H1 (cell line): ENCODE results near the gene ZBTB20. TPM values are rescaled to one million over a fixed set of nuclear protein-coding genes. Genes with fewer than 3 reads are reported as not detected.

Experiments used
- CTCF ChIA-PET: fragments of 300-600 bp; sonication (Branson Sonifier 250); formaldehyde crosslinking; loops from one replicate; lab custom pipeline; 2021; ENCODE audit not compliant: partially characterized antibody; lab: Charles Lee
- POLR2A ChIA-PET: fragments of 300-600 bp; sonication (Branson Sonifier 250); formaldehyde crosslinking; loops from one replicate; lab custom pipeline; 2021; ENCODE audit warnings: inconsistent platforms; ENCODE audit not compliant: partially characterized antibody; lab: Charles Lee
- DNase-seq, 2 experiments: peaks; one replicate each; pipeline versions ENCODE4 v3.0.0 to v3.0.0-alpha.2; 2010 to 2022; ENCODE audit warnings: low spot score in 2 of 2, low read depth in 1 of 2, mixed read lengths in 1 of 2
- FAIRE-seq: peaks from 2 replicates; lab custom pipeline; 2011; peaks lifted over from hg19 to GRCh38; lab: Jason Lieb, UNC
- H2AFZ ChIP-seq: 2 replicates; pipeline ENCODE4 v1.8.1; 2012; ENCODE audit warnings: low read length, inconsistent platforms
- H2AK5ac ChIP-seq: 2 replicates; pipeline ENCODE4 v1.6.1; 2013; ENCODE audit warnings: low read depth, low read length
- H2BK120ac ChIP-seq: replicated peaks from 2 replicates; pipeline ENCODE3; 2013; ENCODE audit warnings: low read depth, low read length, inconsistent platforms
- H2BK12ac ChIP-seq: 2 replicates; pipeline ENCODE4 v1.6.1; 2013; ENCODE audit warnings: low read depth, low read length
- H2BK15ac ChIP-seq: 2 replicates; pipeline ENCODE4 v1.6.1; 2013; ENCODE audit warnings: low read length
- H2BK20ac ChIP-seq: 2 replicates; pipeline ENCODE4 v1.6.1; 2013; ENCODE audit warnings: low read length
- H2BK5ac ChIP-seq: 2 replicates; pipeline ENCODE4 v1.6.1; 2013; ENCODE audit warnings: low read depth, low read length
- H3K14ac ChIP-seq: 2 replicates; pipeline ENCODE4 v1.6.1; 2013; ENCODE audit warnings: inconsistent platforms; ENCODE audit not compliant: insufficient read length
- H3K18ac ChIP-seq: 2 replicates; pipeline ENCODE4 v1.6.1; 2013; ENCODE audit warnings: low read length; ENCODE audit errors: extremely low read depth
- H3K23ac ChIP-seq: 2 replicates; pipeline ENCODE4 v1.6.1; 2013; ENCODE audit warnings: inconsistent platforms; ENCODE audit not compliant: insufficient read length
- H3K23me2 ChIP-seq: 2 replicates; pipeline ENCODE4 v1.6.1; 2013; ENCODE audit warnings: low read depth, low read length
- H3K27ac ChIP-seq: 2 replicates; pipeline ENCODE4 v1.6.1; 2011; ENCODE audit warnings: low read depth, low read length, inconsistent platforms
- H3K27me3 ChIP-seq, 4 experiments: replicated peaks in 1 of 4; 1 replicate in 1 of 4; 2 replicates in 3 of 4; pipeline versions ENCODE4 v1.6.1 to v1.8.1; 2011 to 2013; ENCODE audit warnings: low read length in 3 of 4, mild to moderate bottlenecking in 3 of 4, inconsistent platforms in 2 of 4, mixed read lengths in 2 of 4, moderate library complexity in 1 of 4; ENCODE audit not compliant: control insufficient read depth in 3 of 4, insufficient read depth in 3 of 4; ENCODE audit errors: extremely low read depth in 1 of 4
- H3K36me3 ChIP-seq, 4 experiments: 2 replicates each; pipeline versions ENCODE4 v1.6.1 to v1.8.1; 2011 to 2013; ENCODE audit warnings: mild to moderate bottlenecking in 4 of 4, low read length in 3 of 4, moderate library complexity in 2 of 4, control low read depth in 1 of 4, inconsistent platforms in 1 of 4; ENCODE audit not compliant: insufficient read depth in 4 of 4, control insufficient read depth in 2 of 4
- H3K4ac ChIP-seq: replicated peaks from 2 replicates; pipeline ENCODE3; 2013; ENCODE audit warnings: low read length, low read depth, mixed read lengths, inconsistent platforms; ENCODE audit not compliant: insufficient read length
- H3K4me1 ChIP-seq, 4 experiments: replicated peaks in 1 of 4; 1 replicate in 1 of 4; 2 replicates in 3 of 4; pipeline versions ENCODE4 v1.6.1 to v1.8.1; 2011 to 2013; ENCODE audit warnings: low read length in 3 of 4, inconsistent platforms in 2 of 4, mixed read lengths in 1 of 4; ENCODE audit not compliant: insufficient read depth in 4 of 4, control insufficient read depth in 3 of 4
- H3K4me2 ChIP-seq, 2 experiments: 2 replicates each; pipeline versions ENCODE4 v1.6.1 to v1.8.1; 2011 to 2013; ENCODE audit warnings: low read depth in 2 of 2, low read length in 2 of 2, control low read depth in 1 of 2, inconsistent platforms in 1 of 2, mild to moderate bottlenecking in 1 of 2; ENCODE audit not compliant: insufficient read depth in 1 of 2
- H3K4me3 ChIP-seq, 4 experiments: fragments of 200-600, 300-600 bp in 1 of 4; sonication (generic), shearing (Covaris generic), sonication (Bioruptor Twin) in 1 of 4; 2 replicates each; pipeline versions ENCODE4 v1.5.1 to v1.8.1; 2011 to 2016; ENCODE audit warnings: low read length in 4 of 4, low read depth in 3 of 4, control low read depth in 2 of 4, inconsistent platforms in 2 of 4, mild to moderate bottlenecking in 2 of 4, mixed read lengths in 1 of 4, moderate library complexity in 1 of 4; ENCODE audit not compliant: insufficient read depth in 2 of 4; ENCODE audit errors: extremely low read depth in 1 of 4
- H3K56ac ChIP-seq: replicated peaks from 2 replicates; pipeline ENCODE3; 2013; ENCODE audit warnings: low read depth, mild to moderate bottlenecking, mixed read lengths, low read length, inconsistent platforms; ENCODE audit not compliant: insufficient read length
- H3K79me1 ChIP-seq: 2 replicates; pipeline ENCODE4 v1.6.1; 2013; ENCODE audit warnings: low read depth, low read length, control low read depth
- H3K79me2 ChIP-seq, 2 experiments: 2 replicates each; pipeline versions ENCODE4 v1.6.1 to v1.8.1; 2012 to 2013; ENCODE audit warnings: low read length in 2 of 2, mild to moderate bottlenecking in 2 of 2, inconsistent platforms in 1 of 2; ENCODE audit not compliant: insufficient read depth in 2 of 2, control insufficient read depth in 1 of 2
- H3K9ac ChIP-seq, 4 experiments: replicated peaks in 1 of 4; 1 replicate in 1 of 4; 2 replicates in 3 of 4; pipeline versions ENCODE4 v1.6.1 to v1.8.1; 2011 to 2013; ENCODE audit warnings: low read depth in 3 of 4, low read length in 3 of 4, control low read depth in 2 of 4, mild to moderate bottlenecking in 2 of 4, moderate library complexity in 2 of 4, inconsistent platforms in 1 of 4; ENCODE audit errors: extremely low read depth in 1 of 4
- H3K9me3 ChIP-seq, 2 experiments: 2 replicates each; pipeline versions ENCODE4 v1.6.1 to v1.8.1; 2012 to 2013; ENCODE audit warnings: mild to moderate bottlenecking in 2 of 2, moderate library complexity in 2 of 2, control low read depth in 1 of 2, inconsistent platforms in 1 of 2, low read depth in 1 of 2, low read length in 1 of 2, mixed read lengths in 1 of 2; ENCODE audit not compliant: insufficient read depth in 2 of 2
- H4K20me1 ChIP-seq, 2 experiments: replicated peaks in 1 of 2; 2 replicates each; pipeline versions ENCODE3 to v1.8.1; 2011 to 2013; ENCODE audit warnings: inconsistent platforms in 2 of 2, low read length in 2 of 2, mild to moderate bottlenecking in 1 of 2; ENCODE audit not compliant: insufficient read depth in 2 of 2, control insufficient read depth in 1 of 2
- H4K5ac ChIP-seq: 2 replicates; pipeline ENCODE4 v1.6.1; 2013; ENCODE audit warnings: low read length, low read depth, mixed read lengths, inconsistent platforms; ENCODE audit not compliant: insufficient read length
- H4K8ac ChIP-seq: 2 replicates; pipeline ENCODE4 v1.8.0; 2013; ENCODE audit warnings: mild to moderate bottlenecking, moderate library complexity, low read length, inconsistent platforms; ENCODE audit not compliant: insufficient read depth; ENCODE audit errors: extremely low read depth
- H4K91ac ChIP-seq: replicated peaks from 2 replicates; pipeline ENCODE3; 2013; ENCODE audit warnings: low read length, mixed read lengths, inconsistent platforms; ENCODE audit not compliant: insufficient read length
- BACH1 ChIP-seq: IDR thresholded peaks from 2 replicates; pipeline ENCODE4 v1.6.1; 2012; ENCODE audit warnings: low read length, improper control_type of control experiment
- BRCA1 ChIP-seq: IDR thresholded peaks from 2 replicates; pipeline ENCODE4 v1.6.1; 2012; ENCODE audit warnings: low read depth, low read length, improper control_type of control experiment
- CHD1 ChIP-seq: IDR thresholded peaks from 2 replicates; pipeline ENCODE4 v1.6.1; 2012; ENCODE audit warnings: low read depth, low read length, improper control_type of control experiment
- CTBP2 ChIP-seq: IDR thresholded peaks from 2 replicates; pipeline ENCODE4 v1.7.0; 2011; ENCODE audit warnings: borderline replicate concordance, mild to moderate bottlenecking, moderate library complexity, mixed read lengths, low read length; ENCODE audit not compliant: insufficient read depth, insufficient read length
- GTF2F1 ChIP-seq: IDR thresholded peaks from 2 replicates; pipeline ENCODE4 v1.6.1; 2012; ENCODE audit warnings: low read depth, low read length, improper control_type of control experiment, borderline replicate concordance
- HDAC2 ChIP-seq, 2 experiments: fragments of 300-600 bp in 1 of 2; sonication (generic) in 1 of 2; IDR thresholded peaks; 2 replicates each; pipeline ENCODE4 v1.6.1; 2011 to 2012; ENCODE audit warnings: low read depth in 2 of 2, low read length in 2 of 2, mild to moderate bottlenecking in 2 of 2, moderate library complexity in 2 of 2, borderline replicate concordance in 1 of 2, inconsistent platforms in 1 of 2
- HDAC6 ChIP-seq: IDR thresholded peaks from one replicate; pipeline ENCODE4 v1.7.1; 2012; ENCODE audit warnings: low read depth, mild to moderate bottlenecking, inconsistent platforms, low read length, moderate library complexity
- NANOG ChIP-seq: IDR thresholded peaks from 2 replicates; pipeline ENCODE4 v1.6.1; 2011; ENCODE audit warnings: low read length, low read depth, mild to moderate bottlenecking, inconsistent platforms; ENCODE audit not compliant: insufficient read depth, poor library complexity, severe bottlenecking
- POLR2AphosphoS5 ChIP-seq: IDR thresholded peaks from 2 replicates; pipeline ENCODE4 v1.6.1; 2011; ENCODE audit warnings: low read depth, low read length
- RAD21 ChIP-seq, 2 experiments: IDR thresholded peaks in 1 of 2; conservative IDR thresholded peaks in 1 of 2; 2 replicates each; pipeline ENCODE4 v1.6.1; 2011; ENCODE audit warnings: low read depth in 2 of 2, low read length in 2 of 2, improper control_type of control experiment in 1 of 2, inconsistent platforms in 1 of 2, mild to moderate bottlenecking in 1 of 2, moderate library complexity in 1 of 2
- SP4 ChIP-seq: IDR thresholded peaks from 2 replicates; pipeline ENCODE4 v1.6.1; 2012; ENCODE audit warnings: low read length, inconsistent platforms
- YY1 ChIP-seq: IDR thresholded peaks from 2 replicates; pipeline ENCODE4 v1.6.1; 2011; ENCODE audit warnings: low read depth, mild to moderate bottlenecking, low read length
- WGBS, 2 experiments: shearing (Covaris generic) in 1 of 2; methylation state at CpG; one replicate each; pipeline versions ENCODE4 v1.1.6 to v1.1.7; 2013 to 2015; ENCODE audit warnings: low lambda C conversion rate in 2 of 2, mixed read lengths in 2 of 2, inconsistent platforms in 1 of 2, low coverage in 1 of 2, missing lambda C conversion rate in 1 of 2; ENCODE audit not compliant: insufficient replicate concordance in 2 of 2, insufficient coverage in 1 of 2, insufficient read length in 1 of 2; ENCODE audit errors: extremely low coverage in 1 of 2, missing lambda C conversion rate in 1 of 2; 5-methylcytosine and 5-hydroxymethylcytosine counted together
- polyA plus RNA-seq, 7 experiments: library from polyadenylated mRNA; depleted of rRNA in 3 of 7; stranded (reverse) in 5 of 7; unstranded in 2 of 7; fragments of >200 nt in 5 of 7; fragments of 200-250 nt in 2 of 7; gene quantifications; 1 replicate in 5 of 7; 2 replicates in 1 of 7; 4 replicates in 1 of 7; pipeline versions ENCODE4 v1.2.1 to v1.2.3, GENCODE V29; 2011 to 2013; ENCODE audit warnings: missing spikeins in 2 of 7, mixed read lengths in 2 of 7
- total RNA-seq: library from RNA; stranded (reverse); fragmentation: NEBNext Ultra II Directional; extraction: Animal tissue kit (Norgen Biotek cat#: 25700); gene quantifications from 2 replicates; pipeline ENCODE4 v1.2.1, GENCODE V29; 2021

The ZBTB20 gene
- total and polyA plus RNA-seq, 2 of the 8 experiments (the other 6 are each of a cell fraction or from before 2014, with no cell fraction given) = 0.35 to 1.3 TPM

DNA sequence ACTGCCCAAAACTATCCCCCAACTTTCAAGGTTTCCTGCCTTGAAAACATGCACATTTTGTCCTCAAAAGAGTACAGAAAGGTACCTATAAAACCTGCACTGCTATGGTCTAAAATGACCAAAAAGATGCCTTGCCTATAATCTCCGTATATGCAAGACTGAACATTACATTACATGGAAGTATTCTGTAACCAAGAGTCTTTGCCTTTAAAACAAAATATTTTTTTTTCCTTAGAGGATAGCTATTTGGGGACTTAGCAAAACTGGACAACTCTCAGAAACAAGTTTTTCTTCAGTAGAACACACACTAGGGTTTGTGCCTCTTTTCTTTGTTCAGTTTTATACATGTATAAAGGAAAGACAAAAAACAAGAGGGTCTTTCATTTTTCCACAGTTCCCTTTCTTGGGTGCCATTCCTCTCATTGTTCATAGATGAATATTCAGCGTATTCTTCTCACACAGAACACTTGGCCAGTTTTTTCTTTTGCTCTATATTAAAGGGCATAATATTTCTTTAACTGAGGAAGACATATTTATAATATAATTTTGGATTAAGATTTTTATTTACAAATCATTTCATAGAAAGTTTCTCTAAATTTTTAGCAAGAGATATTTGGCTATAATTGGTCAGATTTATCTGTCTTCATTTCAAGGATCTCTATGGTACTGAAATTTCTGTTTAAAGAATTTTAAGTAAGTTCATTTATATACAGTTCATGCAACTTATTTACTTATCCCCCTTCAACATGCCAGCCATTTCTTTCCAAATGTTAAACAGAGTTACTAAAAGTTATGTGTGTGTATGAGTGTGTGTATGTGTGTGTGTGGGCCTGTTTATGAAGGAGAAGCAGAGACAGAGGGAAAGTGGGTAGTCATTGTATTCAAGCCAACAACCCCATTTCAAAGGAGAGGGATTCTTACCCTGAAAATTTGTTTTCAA, 142.6 kb downstream of the ZBTB20 start:
- Histone ChIP-seq H3K27ac (no peak overlapping the region), H3K36me3 (no peaks in the 10 kb centered on the region), H3K27me3 (no peaks in the 10 kb centered on the region), H3K9me3 (no peaks in the 10 kb centered on the region), H2BK5ac (no peak overlapping the region), H3K79me2 (no peaks in the 10 kb centered on the region), H3K4me1 (no peaks in the 10 kb centered on the region), H4K91ac (no peak overlapping the region), H4K8ac (no peak overlapping the region), H2BK120ac (no peak overlapping the region), H3K4me2 (no peak overlapping the region), H4K5ac (no peak overlapping the region), H2AFZ (no peak overlapping the region), H3K79me1 (no peaks in the 10 kb centered on the region), H2BK20ac (no peak overlapping the region), H3K4me3 (no peak overlapping the region), H4K20me1 (no peaks in the 10 kb centered on the region), H2AK5ac (no peak overlapping the region), H3K9ac (no peak overlapping the region), H3K14ac (no peak overlapping the region), H2BK15ac (no peak overlapping the region), H3K4ac (no peak overlapping the region), H3K23ac (no peak overlapping the region), H3K23me2 (no peaks in the 10 kb centered on the region), H3K56ac (no peak overlapping the region), H2BK12ac (no peak overlapping the region), H3K18ac (no peak overlapping the region)
- TF ChIP-seq POLR2AphosphoS5 = no peak
- TF ChIP-seq BACH1 = no peak
- TF ChIP-seq RAD21 (IDR thresholded peaks at IDR 0.05 in 1 of 2, conservative IDR thresholded peaks at IDR 0.05 in 1 of 2; ENCODE audit: low read depth in 2 of 2, low read length in 2 of 2) = no peak
- no peak for TF ChIP-seq YY1
- TF ChIP-seq GTF2F1 = no peak
- no peak for TF ChIP-seq HDAC2 (IDR thresholded peaks at IDR 0.05; ENCODE audit: borderline replicate concordance in 1 of 2, low read depth in 2 of 2, low read length in 2 of 2)
- no peak for TF ChIP-seq SP4
- TF ChIP-seq CTBP2 = no peak
- no peak for TF ChIP-seq CHD1
- TF ChIP-seq HDAC6 = no peak
- no peak for TF ChIP-seq BRCA1
- no peak for TF ChIP-seq NANOG
- ChIA-PET CTCF (no interaction called here), POLR2A (no interaction called here)
- DNase-seq = no peak
- 85% methylated on average over 2 of the region's 2 CpGs; no CpG with 5 or more reads in 1 of the 2 experiments for WGBS, 2 experiments
- no peak for FAIRE-seq
